ENCODE results near the gene EIF1.
"Not testable (repeated sequence)": the region's sequence is repeated elsewhere in the genome, so short reads cannot be mapped to it uniquely, and the experiment has no call there.

EIF1 gene

GRCh38 chr17:41688641-41689496, at the start of gene EIF1:
Gene EIF1 (plus strand): TSS chr17:41688885. CDS start chr17:41689039, 154 bp downstream.
- peak; percentile 98 to 99 (median 99) for DNase-seq

GRCh38 chr17:41638941-41639340, 49.7 kb upstream of the EIF1 start:
- no peak for DNase-seq

GRCh38 chr17:41639492-41640473, 48.9 kb upstream of the EIF1 start:
- DNase-seq: no peak

GRCh38 chr17:41640596-41640995, 48.1 kb upstream of the EIF1 start:
- DNase-seq: not testable (repeated sequence)

GRCh38 chr17:41642252-41643156, 46.2 kb upstream of the EIF1 start:
- no peak for DNase-seq

GRCh38 chr17:41647038-41647813, 41.5 kb upstream of the EIF1 start:
- no peak for DNase-seq

GRCh38 chr17:41647940-41648410, 40.7 kb upstream of the EIF1 start:
- DNase-seq: peak; percentile 56 to 88 (median 82)

- DNase-seq: peak; percentile 64 to 91 (median 79)
Measured at GRCh38 chr17:41648411-41649195, 40.1 kb upstream of the EIF1 start.

- no peak for DNase-seq
Measured at GRCh38 chr17:41649923-41650519, 38.7 kb upstream of the EIF1 start.

- DNase-seq: no peak
Measured at GRCh38 chr17:41650794-41651624, 37.7 kb upstream of the EIF1 start.

GRCh38 chr17:41651625-41652460, 36.8 kb upstream of the EIF1 start:
- DNase-seq: no peak

- no peak for DNase-seq
Measured at GRCh38 chr17:41652461-41652970, 36.2 kb upstream of the EIF1 start.

GRCh38 chr17:41653421-41653820, 35.3 kb upstream of the EIF1 start:
- DNase-seq: no peak

- no peak for DNase-seq
Measured at GRCh38 chr17:41653892-41654677, 34.6 kb upstream of the EIF1 start.

GRCh38 chr17:41654678-41655607, 33.7 kb upstream of the EIF1 start:
- DNase-seq: no peak

- no peak for DNase-seq
Measured at GRCh38 chr17:41655611-41656111, 33.0 kb upstream of the EIF1 start.

Data from stimulated activated naive CD4-positive, alpha-beta T cell (primary cell).